ENCODE results near the gene SIL1. TPM values are rescaled to one million over a fixed set of nuclear protein-coding genes. Genes with fewer than 3 reads are reported as not detected.

The SIL1 gene
- polyA plus RNA-seq, 3 donors: 25.4 to 35.1 (median 27.9) TPM

GRCh38 chr5:138920181-138920580 is 278.0 kb downstream of the SIL1 start:
- no peaks in the 10 kb centered on the region for H3K9me3 Mint-ChIP-seq
- Histone ChIP-seq H3K9me3 (replicated peaks in 1 of 2; ENCODE audit: control insufficient read depth in 1 of 2, insufficient read depth in 1 of 2, low read length in 2 of 2) (no peaks in the 10 kb centered on the region), H3K4me3 (replicated peaks in 1 of 3; ENCODE audit: low read depth in 2 of 3, low read length in 3 of 3) (no peak overlapping the region), H3K4me2 (replicated peaks; ENCODE audit: extremely low read depth, low read length, poor library complexity, severe bottlenecking) (no peak overlapping the region), H3K27me3 (ENCODE audit: control insufficient read depth in 2 of 2, insufficient read depth in 2 of 2, low read length in 2 of 2) (no peaks in the 10 kb centered on the region), H3K4me1 (ENCODE audit: control insufficient read depth in 1 of 2, insufficient read depth in 2 of 2, low read length in 2 of 2) (no peaks in the 10 kb centered on the region), H3K36me3 (replicated peaks in 1 of 2; ENCODE audit: control insufficient read depth in 1 of 2, insufficient read depth in 2 of 2, low read length in 2 of 2) (peaks cover 28 to 79% of the 10 kb centered on the region in 2 donors), H3K27ac (ENCODE audit: low read depth in 1 of 2, low read length in 2 of 2) (no peak overlapping the region), H2AFZ (ENCODE audit: insufficient read depth, low read depth, low read length, poor library complexity, severe bottlenecking) (no peak overlapping the region), H4K20me1 (ENCODE audit: insufficient read depth, low read length) (peaks cover 18% of the 10 kb centered on the region), H3K9ac (ENCODE audit: insufficient read depth, low read length, poor library complexity, severe bottlenecking) (no peak overlapping the region), H3K79me2 (ENCODE audit: insufficient read depth, low read length) (no peaks in the 10 kb centered on the region)
- no peak overlapping the region for H3K4me3 Mint-ChIP-seq
- H3K36me3 Mint-ChIP-seq: peaks cover 53 to 57% of the 10 kb centered on the region in 2 donors
- H3K4me1 Mint-ChIP-seq: no peaks in the 10 kb centered on the region
- no peak overlapping the region for H3K27ac Mint-ChIP-seq
- 100% methylated on average over 8 of the region's 8 CpGs for WGBS (ENCODE audit: insufficient coverage)
- TF ChIP-seq, protein P1, sequence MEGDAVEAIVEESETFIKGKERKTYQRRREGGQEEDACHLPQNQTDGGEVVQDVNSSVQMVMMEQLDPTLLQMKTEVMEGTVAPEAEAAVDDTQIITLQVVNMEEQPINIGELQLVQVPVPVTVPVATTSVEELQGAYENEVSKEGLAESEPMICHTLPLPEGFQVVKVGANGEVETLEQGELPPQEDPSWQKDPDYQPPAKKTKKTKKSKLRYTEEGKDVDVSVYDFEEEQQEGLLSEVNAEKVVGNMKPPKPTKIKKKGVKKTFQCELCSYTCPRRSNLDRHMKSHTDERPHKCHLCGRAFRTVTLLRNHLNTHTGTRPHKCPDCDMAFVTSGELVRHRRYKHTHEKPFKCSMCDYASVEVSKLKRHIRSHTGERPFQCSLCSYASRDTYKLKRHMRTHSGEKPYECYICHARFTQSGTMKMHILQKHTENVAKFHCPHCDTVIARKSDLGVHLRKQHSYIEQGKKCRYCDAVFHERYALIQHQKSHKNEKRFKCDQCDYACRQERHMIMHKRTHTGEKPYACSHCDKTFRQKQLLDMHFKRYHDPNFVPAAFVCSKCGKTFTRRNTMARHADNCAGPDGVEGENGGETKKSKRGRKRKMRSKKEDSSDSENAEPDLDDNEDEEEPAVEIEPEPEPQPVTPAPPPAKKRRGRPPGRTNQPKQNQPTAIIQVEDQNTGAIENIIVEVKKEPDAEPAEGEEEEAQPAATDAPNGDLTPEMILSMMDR (IDR thresholded peaks at IDR 0.05): no peak
- intact Hi-C loops (cut with micrococcal nuclease): no loop called here
- no peak for DNase-seq
- peaks cover 0 to 2% (median 0%) of the 10 kb centered on the region in 3 donors for H3K27me3 Mint-ChIP-seq (ENCODE audit: low read depth in 3 of 3)

DNA sequence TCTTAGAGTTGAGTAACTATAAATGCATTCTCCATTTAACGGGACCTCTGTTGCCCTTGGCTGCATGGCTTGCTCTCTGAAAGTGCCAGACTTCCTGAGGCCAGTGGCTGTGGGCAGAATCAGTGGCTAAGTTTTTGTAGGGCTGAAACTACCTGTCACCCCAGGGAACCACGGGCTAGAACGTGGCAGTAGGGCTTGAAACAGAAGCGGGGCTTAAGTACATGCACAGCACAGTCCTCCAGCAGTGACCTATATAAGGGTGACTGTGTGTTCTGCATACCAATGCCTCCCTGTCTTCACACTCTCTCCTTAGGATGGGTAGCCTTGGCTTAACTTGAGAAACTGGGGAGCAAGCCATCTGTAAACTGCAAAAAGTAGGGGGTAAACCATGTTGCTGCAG is 279.5 kb downstream of the SIL1 start:
- WGBS (ENCODE audit: insufficient coverage): 100% methylated on average over 1 of the region's 4 CpGs
- no peak overlapping the region for H2AFZ ChIP-seq (ENCODE audit: insufficient read depth, low read depth, low read length, poor library complexity, severe bottlenecking)
- intact Hi-C loops (cut with micrococcal nuclease): no loop called here
- Mint-ChIP-seq H3K4me1 (no peaks in the 10 kb centered on the region), H3K9me3 (no peaks in the 10 kb centered on the region), H3K36me3 (peaks cover 50 to 54% of the 10 kb centered on the region in 2 donors), H3K27ac (peak overlapping the region in 1 of 7 donors; percentile 19), H3K27me3 (ENCODE audit: low read depth in 3 of 3) (peaks cover 0 to 4% (median 0%) of the 10 kb centered on the region in 3 donors), H3K4me3 (no peak overlapping the region)
- H3K4me2 ChIP-seq (replicated peaks; ENCODE audit: extremely low read depth, low read length, poor library complexity, severe bottlenecking): no peak overlapping the region
- no peaks in the 10 kb centered on the region for H3K79me2 ChIP-seq (ENCODE audit: insufficient read depth, low read length)
- no peak for DNase-seq
- H3K9me3 ChIP-seq (replicated peaks in 1 of 2; ENCODE audit: control insufficient read depth in 1 of 2, insufficient read depth in 1 of 2, low read length in 2 of 2): no peaks in the 10 kb centered on the region
- H4K20me1 ChIP-seq (ENCODE audit: insufficient read depth, low read length): peaks cover 15% of the 10 kb centered on the region
- no peaks in the 10 kb centered on the region for H3K4me1 ChIP-seq (ENCODE audit: control insufficient read depth in 1 of 2, insufficient read depth in 2 of 2, low read length in 2 of 2)
- no peak overlapping the region for H3K9ac ChIP-seq (ENCODE audit: insufficient read depth, low read length, poor library complexity, severe bottlenecking)
- no peak overlapping the region for H3K4me3 ChIP-seq (replicated peaks in 1 of 3; ENCODE audit: low read depth in 2 of 3, low read length in 3 of 3)
- no peak overlapping the region for H3K27ac ChIP-seq (ENCODE audit: low read depth in 1 of 2, low read length in 2 of 2)
- H3K36me3 ChIP-seq (replicated peaks in 1 of 2; ENCODE audit: control insufficient read depth in 1 of 2, insufficient read depth in 2 of 2, low read length in 2 of 2): peaks cover 16 to 77% of the 10 kb centered on the region in 2 donors
- TF ChIP-seq, protein P1 (IDR thresholded peaks at IDR 0.05): no peak
- H3K27me3 ChIP-seq (ENCODE audit: control insufficient read depth in 2 of 2, insufficient read depth in 2 of 2, low read length in 2 of 2): no peaks in the 10 kb centered on the region

All from CD14-positive monocyte (primary cell).